Natural killer cell (primary cell): ENCODE measurements around the gene SELENOP. TPM values are rescaled to one million over a fixed set of nuclear protein-coding genes. Genes with fewer than 3 reads are reported as not detected.

ENCODE experiments used
- ATAC-seq, 3 donors: fragments of 150-1000 bp in 2 of 3; fragments of 200-7000 bp in 1 of 3; cut with Tn5 transposase; 1 replicate in 1 of 3; 2 replicates in 2 of 3; pipeline ENCODE4 v1.10.0; 2021; ENCODE audit warnings: mild to moderate bottlenecking in 2 of 3, moderate library complexity in 2 of 3
- DNase-seq, 2 donors: peaks; one replicate each; pipeline versions ENCODE4 v3.0.0 to v3.0.0-alpha.2; 2013 to 2021; ENCODE audit warnings: mixed read lengths in 1 of 2
- H3K27ac ChIP-seq: one replicate; pipeline ENCODE4 v1.5.1; 2013; ENCODE audit warnings: mild to moderate bottlenecking, low read length
- H3K27me3 ChIP-seq: one replicate; pipeline ENCODE4 v1.6.1; 2013; ENCODE audit warnings: low read length; ENCODE audit not compliant: control insufficient read depth, insufficient read depth
- H3K36me3 ChIP-seq: one replicate; pipeline ENCODE4 v1.6.1; 2013; ENCODE audit warnings: low read length; ENCODE audit not compliant: control insufficient read depth, insufficient read depth
- H3K4me1 ChIP-seq: one replicate; pipeline ENCODE4 v1.6.1; 2013; ENCODE audit warnings: low read length; ENCODE audit not compliant: control insufficient read depth, insufficient read depth
- H3K4me3 ChIP-seq: one replicate; pipeline ENCODE4 v1.5.1; 2013; ENCODE audit warnings: low read length
- H3K9me3 ChIP-seq: one replicate; pipeline ENCODE4 v1.6.1; 2013; ENCODE audit warnings: low read length; ENCODE audit not compliant: control insufficient read depth, insufficient read depth
- H3K27ac Mint-ChIP-seq, 2 donors: one replicate each; pipeline ENCODE4 v1.8.0; 2022; ENCODE audit warnings: mild to moderate bottlenecking in 2 of 2, mixed read lengths in 2 of 2, moderate library complexity in 1 of 2
- H3K27me3 Mint-ChIP-seq, 2 donors: one replicate each; pipeline ENCODE4 v1.8.0; 2022; ENCODE audit warnings: low read depth in 2 of 2, mixed read lengths in 2 of 2
- H3K36me3 Mint-ChIP-seq: one replicate; pipeline ENCODE4 v1.8.0; 2022; ENCODE audit warnings: mixed read lengths
- H3K4me1 Mint-ChIP-seq, 2 donors: one replicate each; pipeline ENCODE4 v1.8.0; 2022; ENCODE audit warnings: mixed read lengths in 2 of 2
- H3K4me3 Mint-ChIP-seq: one replicate; pipeline ENCODE4 v1.8.0; 2022; ENCODE audit warnings: mild to moderate bottlenecking, moderate library complexity, mixed read lengths
- H3K9me3 Mint-ChIP-seq, 2 donors: one replicate each; pipeline ENCODE4 v1.8.0; 2022; ENCODE audit warnings: mixed read lengths in 2 of 2
- WGBS: methylation state at CpG from one replicate; pipeline ENCODE4 v1.1.7; 2013; ENCODE audit warnings: missing lambda C conversion rate; ENCODE audit not compliant: insufficient coverage; 5-methylcytosine and 5-hydroxymethylcytosine counted together
- intact Hi-C: fragments of 100-400 bp; cut with micrococcal nuclease; formaldehyde crosslinking; loops from one replicate; pipeline ENCODE4 v1.14.2; 2022
- total RNA-seq, 4 donors: library from RNA; stranded (reverse); fragments of 120-200 nt in 1 of 4; gene quantifications; one replicate each; pipeline versions ENCODE4 v1.2.3 to v1.2.4, GENCODE V29; 2013 to 2022
- TF ChIP-seq, protein P1 (sequence below): fragments of 200-600 bp; IDR thresholded peaks from one replicate; pipeline ENCODE4 v1.8.0; 2022; ENCODE audit warnings: antibody characterized with exemption

The SELENOP gene
- total RNA-seq, 3 donors from 2014 or later (not counting 1 experiment from before 2014, with no cell fraction given), result 0.75 to 1.8 (median 1.1) TPM

DNA sequence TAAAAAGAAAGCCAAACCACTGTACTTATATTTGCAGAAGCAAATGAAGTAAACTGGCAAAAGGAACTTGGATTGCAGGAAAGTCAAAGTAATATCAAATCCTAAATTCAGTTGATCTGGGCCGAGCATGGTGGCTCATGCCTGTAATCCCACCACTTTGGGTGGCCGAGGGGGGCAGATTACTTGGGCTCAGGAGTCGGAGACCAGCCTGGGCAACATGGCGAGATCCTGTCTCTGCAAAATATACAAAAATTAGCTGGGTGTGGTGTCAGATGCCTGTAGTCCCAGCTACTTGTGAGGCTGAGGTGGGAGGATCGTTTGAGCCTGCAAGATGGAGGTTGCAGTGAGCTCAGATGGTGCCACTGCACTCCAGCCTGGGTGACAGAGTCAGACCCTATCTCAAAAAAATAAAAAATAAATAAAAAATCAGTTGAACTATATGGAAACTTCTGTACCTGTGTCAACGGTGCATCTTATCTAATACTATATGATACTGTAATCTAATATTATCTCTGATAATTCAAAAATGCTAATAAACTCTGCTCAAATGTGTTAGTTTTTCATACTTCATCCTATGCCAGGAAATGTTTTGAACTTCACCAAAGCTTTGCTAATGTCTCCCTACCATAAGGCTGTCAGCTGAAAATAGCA, 10.1 kb downstream of the SELENOP start:
- H3K4me3 Mint-ChIP-seq, result no peak overlapping the region
- ATAC-seq, result no peak
- WGBS, result 91% methylated on average over 5 of the region's 6 CpGs

DNA sequence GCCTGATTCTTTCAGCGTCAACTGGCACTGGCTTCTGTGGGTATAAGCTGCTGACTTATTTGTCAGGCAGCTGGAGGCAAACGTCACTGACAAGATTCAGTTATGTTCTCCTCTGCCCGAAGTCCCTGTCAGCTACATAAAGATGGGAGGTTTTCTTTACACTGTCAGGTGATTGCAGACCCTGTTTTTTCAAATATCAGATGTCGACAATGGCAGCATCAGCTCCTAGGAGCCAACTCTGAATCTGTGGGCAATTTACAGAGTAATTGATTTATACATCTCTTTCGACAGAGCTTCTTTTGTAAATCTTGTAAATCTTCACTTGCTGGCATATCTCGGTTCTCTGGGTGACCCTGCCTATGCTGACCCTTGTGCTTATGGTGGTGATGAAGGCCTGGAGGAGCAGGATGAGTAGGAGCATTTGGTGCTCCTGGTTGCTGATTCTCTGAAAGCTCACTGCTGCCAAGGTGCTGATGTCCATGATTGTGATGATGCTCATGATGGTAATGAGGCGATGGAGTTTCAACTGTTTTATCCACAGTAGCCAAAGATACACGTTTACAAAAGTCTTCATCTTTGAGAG, 10.9 kb downstream of the SELENOP start:
- intact Hi-C loops, result no loop called here
- peaks cover 0 to 4% of the 10 kb centered on the region in 2 donors for H3K9me3 Mint-ChIP-seq
- no peaks in the 10 kb centered on the region for H3K27me3 Mint-ChIP-seq
- no peak overlapping the region for H3K27ac Mint-ChIP-seq
- no peak overlapping the region for H3K4me3 ChIP-seq
- no peaks in the 10 kb centered on the region for H3K4me1 ChIP-seq
- WGBS, result 90% methylated on average over 7 of the region's 8 CpGs
- ATAC-seq (no peak), DNase-seq (no peak)
- H3K36me3 Mint-ChIP-seq, result no peaks in the 10 kb centered on the region
- no peak overlapping the region for H3K27ac ChIP-seq
- no peaks in the 10 kb centered on the region for H3K27me3 ChIP-seq
- no peaks in the 10 kb centered on the region for H3K36me3 ChIP-seq
- H3K4me3 Mint-ChIP-seq, result no peak overlapping the region
- no peaks in the 10 kb centered on the region for H3K9me3 ChIP-seq
- TF ChIP-seq, protein P1, sequence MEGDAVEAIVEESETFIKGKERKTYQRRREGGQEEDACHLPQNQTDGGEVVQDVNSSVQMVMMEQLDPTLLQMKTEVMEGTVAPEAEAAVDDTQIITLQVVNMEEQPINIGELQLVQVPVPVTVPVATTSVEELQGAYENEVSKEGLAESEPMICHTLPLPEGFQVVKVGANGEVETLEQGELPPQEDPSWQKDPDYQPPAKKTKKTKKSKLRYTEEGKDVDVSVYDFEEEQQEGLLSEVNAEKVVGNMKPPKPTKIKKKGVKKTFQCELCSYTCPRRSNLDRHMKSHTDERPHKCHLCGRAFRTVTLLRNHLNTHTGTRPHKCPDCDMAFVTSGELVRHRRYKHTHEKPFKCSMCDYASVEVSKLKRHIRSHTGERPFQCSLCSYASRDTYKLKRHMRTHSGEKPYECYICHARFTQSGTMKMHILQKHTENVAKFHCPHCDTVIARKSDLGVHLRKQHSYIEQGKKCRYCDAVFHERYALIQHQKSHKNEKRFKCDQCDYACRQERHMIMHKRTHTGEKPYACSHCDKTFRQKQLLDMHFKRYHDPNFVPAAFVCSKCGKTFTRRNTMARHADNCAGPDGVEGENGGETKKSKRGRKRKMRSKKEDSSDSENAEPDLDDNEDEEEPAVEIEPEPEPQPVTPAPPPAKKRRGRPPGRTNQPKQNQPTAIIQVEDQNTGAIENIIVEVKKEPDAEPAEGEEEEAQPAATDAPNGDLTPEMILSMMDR, result no peak
- no peaks in the 10 kb centered on the region for H3K4me1 Mint-ChIP-seq

More for the DNA sequence above, 10.1 kb downstream of the SELENOP start:
- peaks cover 0 to 4% of the 10 kb centered on the region in 2 donors for H3K9me3 Mint-ChIP-seq
- H3K27ac ChIP-seq, result no peak overlapping the region
- H3K27me3 Mint-ChIP-seq, result no peaks in the 10 kb centered on the region
- no peaks in the 10 kb centered on the region for H3K4me1 Mint-ChIP-seq
- H3K27ac Mint-ChIP-seq, result no peak overlapping the region
- no peaks in the 10 kb centered on the region for H3K36me3 Mint-ChIP-seq
- no peaks in the 10 kb centered on the region for H3K27me3 ChIP-seq
- TF ChIP-seq, protein P1, result no peak
- no peak overlapping the region for H3K4me3 ChIP-seq
- no peaks in the 10 kb centered on the region for H3K36me3 ChIP-seq
- H3K4me1 ChIP-seq, result no peaks in the 10 kb centered on the region
- DNase-seq, result no peak
- intact Hi-C loops, result no loop called here
- H3K9me3 ChIP-seq, result no peaks in the 10 kb centered on the region

DNA sequence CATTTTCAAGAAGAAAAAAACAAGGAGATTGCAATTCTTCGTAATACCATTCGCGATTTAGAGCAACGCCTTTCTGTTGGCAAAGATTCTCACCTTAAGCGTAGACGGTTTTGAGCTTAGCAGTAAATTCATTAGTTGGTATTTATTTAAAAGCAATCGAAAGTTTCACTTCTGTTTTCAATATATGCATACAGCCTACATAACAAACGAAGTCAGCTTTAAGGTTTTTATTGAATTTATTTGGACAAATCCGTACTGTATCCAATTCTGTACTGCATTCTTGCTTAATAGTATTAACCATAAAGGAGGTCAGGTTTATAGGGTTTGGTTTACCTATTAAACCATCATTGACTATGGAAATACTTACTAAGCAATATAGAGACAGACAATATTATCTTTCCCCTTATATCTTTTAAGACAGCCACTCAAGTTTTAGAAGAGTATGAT, 12.0 kb downstream of the SELENOP start:
- H3K4me1 Mint-ChIP-seq, result no peaks in the 10 kb centered on the region
- Histone ChIP-seq H3K27ac (no peak overlapping the region), H3K36me3 (no peaks in the 10 kb centered on the region), H3K4me1 (no peaks in the 10 kb centered on the region), H3K9me3 (no peaks in the 10 kb centered on the region), H3K27me3 (no peaks in the 10 kb centered on the region), H3K4me3 (no peak overlapping the region)
- H3K36me3 Mint-ChIP-seq, result no peaks in the 10 kb centered on the region
- no peak for DNase-seq
- 99% methylated on average over 6 of the region's 9 CpGs for WGBS
- no peaks in the 10 kb centered on the region for H3K27me3 Mint-ChIP-seq
- H3K9me3 Mint-ChIP-seq, result peaks cover 0 to 4% of the 10 kb centered on the region in 2 donors
- intact Hi-C loops, result no loop called here
- TF ChIP-seq, protein P1, result no peak
- no peak overlapping the region for H3K27ac Mint-ChIP-seq
- no peak for ATAC-seq
- H3K4me3 Mint-ChIP-seq, result no peak overlapping the region

DNA sequence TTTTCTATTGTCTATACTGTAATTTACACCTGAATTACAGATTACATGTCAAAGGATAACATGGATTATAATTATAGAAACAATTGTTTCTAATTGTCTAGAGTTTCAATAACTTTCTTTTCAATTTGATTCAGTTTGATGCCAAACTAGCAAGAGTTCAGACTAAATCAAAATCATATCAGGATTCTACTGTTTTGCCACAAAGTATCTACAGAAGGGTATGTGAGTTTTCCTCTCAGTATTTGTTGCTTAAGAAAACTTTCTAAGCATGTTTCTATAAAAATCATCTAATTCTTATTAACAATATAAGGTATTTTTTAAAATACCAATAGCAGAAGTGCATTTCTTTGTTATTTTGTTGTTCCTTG, 12.5 kb downstream of the SELENOP start:
- Histone ChIP-seq H3K36me3 (no peaks in the 10 kb centered on the region), H3K4me3 (no peak overlapping the region), H3K4me1 (no peaks in the 10 kb centered on the region), H3K27me3 (no peaks in the 10 kb centered on the region), H3K27ac (no peak overlapping the region), H3K9me3 (no peaks in the 10 kb centered on the region)
- Mint-ChIP-seq H3K27me3 (no peaks in the 10 kb centered on the region), H3K9me3 (peaks cover 2 to 4% of the 10 kb centered on the region in 2 donors), H3K36me3 (no peaks in the 10 kb centered on the region), H3K4me1 (no peaks in the 10 kb centered on the region), H3K4me3 (no peak overlapping the region), H3K27ac (no peak overlapping the region)
- TF ChIP-seq, protein P1, result no peak
- no peak for DNase-seq
- no peak for ATAC-seq
- intact Hi-C loops, result no loop called here
